ENCODE data around the gene IRF4.

DNA sequence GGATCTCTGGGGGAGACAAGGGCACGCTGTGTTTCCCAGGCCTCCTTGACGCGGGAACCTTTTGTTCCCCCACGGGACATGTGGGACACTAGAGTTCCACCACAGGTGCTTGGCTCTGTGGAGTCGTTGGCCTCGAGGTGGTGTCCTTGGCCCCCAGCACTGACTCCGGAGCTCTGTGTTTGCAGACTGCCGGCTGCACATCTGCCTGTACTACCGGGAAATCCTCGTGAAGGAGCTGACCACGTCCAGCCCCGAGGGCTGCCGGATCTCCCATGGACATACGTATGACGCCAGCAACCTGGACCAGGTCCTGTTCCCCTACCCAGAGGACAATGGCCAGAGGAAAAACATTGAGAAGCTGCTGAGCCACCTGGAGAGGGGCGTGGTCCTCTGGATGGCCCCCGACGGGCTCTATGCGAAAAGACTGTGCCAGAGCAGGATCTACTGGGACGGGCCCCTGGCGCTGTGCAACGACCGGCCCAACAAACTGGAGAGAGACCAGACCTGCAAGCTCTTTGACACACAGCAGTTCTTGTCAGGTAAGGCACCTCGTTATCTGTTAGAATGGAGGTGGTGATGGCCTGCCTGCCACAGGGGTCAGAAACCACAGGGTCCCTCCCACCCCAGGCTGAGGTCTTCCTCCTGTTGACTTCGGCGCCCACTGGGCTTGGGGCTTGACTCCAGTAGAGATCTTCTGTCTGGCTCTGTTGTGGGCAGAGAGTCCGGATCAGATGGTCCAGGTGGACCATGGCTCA, 9.9 kb downstream of the IRF4 start:
- TF ChIP-seq, protein P1, sequence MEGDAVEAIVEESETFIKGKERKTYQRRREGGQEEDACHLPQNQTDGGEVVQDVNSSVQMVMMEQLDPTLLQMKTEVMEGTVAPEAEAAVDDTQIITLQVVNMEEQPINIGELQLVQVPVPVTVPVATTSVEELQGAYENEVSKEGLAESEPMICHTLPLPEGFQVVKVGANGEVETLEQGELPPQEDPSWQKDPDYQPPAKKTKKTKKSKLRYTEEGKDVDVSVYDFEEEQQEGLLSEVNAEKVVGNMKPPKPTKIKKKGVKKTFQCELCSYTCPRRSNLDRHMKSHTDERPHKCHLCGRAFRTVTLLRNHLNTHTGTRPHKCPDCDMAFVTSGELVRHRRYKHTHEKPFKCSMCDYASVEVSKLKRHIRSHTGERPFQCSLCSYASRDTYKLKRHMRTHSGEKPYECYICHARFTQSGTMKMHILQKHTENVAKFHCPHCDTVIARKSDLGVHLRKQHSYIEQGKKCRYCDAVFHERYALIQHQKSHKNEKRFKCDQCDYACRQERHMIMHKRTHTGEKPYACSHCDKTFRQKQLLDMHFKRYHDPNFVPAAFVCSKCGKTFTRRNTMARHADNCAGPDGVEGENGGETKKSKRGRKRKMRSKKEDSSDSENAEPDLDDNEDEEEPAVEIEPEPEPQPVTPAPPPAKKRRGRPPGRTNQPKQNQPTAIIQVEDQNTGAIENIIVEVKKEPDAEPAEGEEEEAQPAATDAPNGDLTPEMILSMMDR (IDR thresholded peaks at IDR 0.05; ENCODE audit: insufficient read depth, low read length, poor library complexity, severe bottlenecking) = no peak
- TF ChIP-seq EZH2phosphoT487 (conservative IDR thresholded peaks at IDR 0.05; ENCODE audit: low read length) = no peak
